Testis (tissue), 2 donors: ENCODE data around the gene SFXN1.

Experiments
- CTCF ChIP-seq, 3 experiments: fragments of 450-650 bp in 2 of 3; fragments of 200-600 bp in 1 of 3; sonication (generic) in 1 of 3; IDR thresholded peaks; one replicate each; pipeline ENCODE4 v1.5.1; 2016 to 2019; ENCODE audit warnings: antibody characterized with exemption in 3 of 3, mild to moderate bottlenecking in 2 of 3, moderate library complexity in 1 of 3
- POLR2A ChIP-seq: fragments of 450-650 bp; IDR thresholded peaks from one replicate; pipeline ENCODE4 v1.6.1; 2017; ENCODE audit warnings: antibody characterized with exemption, mild to moderate bottlenecking, moderate library complexity

GRCh38 chr5:175475248-175475647 lies 3.1 kb upstream of the SFXN1 start:
- no peak for TF ChIP-seq CTCF (IDR thresholded peaks at IDR 0.05)
- no peak for TF ChIP-seq POLR2A
